Hematopoietic multipotent progenitor cell treated with erythropoietin and hydrocortisone succinate and interleukin-3 and kit ligand, for 15 days (in vitro differentiated cells): ENCODE measurements around the gene SLC50A1.
A peak's percentile ranks its signal among the peaks of the same experiment; 100 is the strongest.
"Not testable (repeated sequence)": the region's sequence is repeated elsewhere in the genome, so short reads cannot be mapped to it uniquely, and the experiment has no call there.

Source experiments
- DNase-seq: peaks from one replicate; pipeline ENCODE4 v3.0.0-alpha.2; 2015; ENCODE audit warnings: low spot score

The SLC50A1 gene

DNA sequence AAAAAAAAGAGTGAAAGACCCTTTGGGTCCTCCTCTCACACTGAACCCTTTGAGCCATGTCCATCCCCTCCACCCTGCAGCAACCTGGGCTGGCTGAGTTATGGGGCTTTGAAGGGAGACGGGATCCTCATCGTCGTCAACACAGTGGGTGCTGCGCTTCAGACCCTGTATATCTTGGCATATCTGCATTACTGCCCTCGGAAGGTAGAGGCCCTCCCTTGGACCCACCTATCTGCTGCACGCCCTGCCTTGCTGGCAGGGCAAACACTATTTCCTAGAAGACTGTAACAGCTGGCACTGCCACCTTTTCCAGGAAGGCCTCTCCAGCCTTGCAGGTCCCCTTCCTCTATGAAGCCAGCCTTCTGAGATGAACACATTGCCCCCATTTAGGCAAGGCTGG is 1.1 kb downstream of the SLC50A1 start:
- DNase-seq, result peak; percentile 83

DNA sequence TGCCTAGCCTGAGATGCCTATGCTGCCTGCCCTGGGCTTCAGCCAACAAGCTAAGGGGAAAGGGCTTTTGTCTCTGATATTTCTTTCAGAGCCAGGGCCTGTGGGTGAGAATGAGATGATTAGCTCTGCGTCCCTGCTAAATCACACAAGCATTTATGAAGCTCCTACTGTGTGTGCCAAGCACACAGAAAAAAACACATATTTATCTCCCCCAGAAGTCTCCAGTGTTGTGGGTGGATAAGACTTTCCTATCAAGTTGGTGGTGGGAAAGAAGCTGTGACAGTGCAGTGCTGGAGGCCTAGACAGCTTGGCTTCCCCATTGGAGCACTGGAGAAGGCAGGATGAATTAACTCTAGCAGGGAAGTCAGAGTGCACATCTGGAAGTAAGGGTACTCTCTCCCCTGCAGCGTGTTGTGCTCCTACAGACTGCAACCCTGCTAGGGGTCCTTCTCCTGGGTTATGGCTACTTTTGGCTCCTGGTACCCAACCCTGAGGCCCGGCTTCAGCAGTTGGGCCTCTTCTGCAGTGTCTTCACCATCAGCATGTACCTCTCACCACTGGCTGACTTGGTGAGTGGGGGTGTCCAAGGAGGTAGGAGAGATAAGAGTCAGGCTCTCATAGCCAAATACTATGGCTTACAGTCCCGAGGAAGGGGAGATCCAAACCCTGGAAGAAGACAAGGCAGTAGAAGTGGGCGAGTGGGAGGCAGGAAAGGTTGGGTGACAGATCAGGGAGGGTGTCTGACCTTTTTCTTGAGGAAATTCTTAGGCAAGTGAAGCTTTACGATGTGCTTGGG is 1.7 kb downstream of the SLC50A1 start:
- peak; percentile 53 for DNase-seq

DNA sequence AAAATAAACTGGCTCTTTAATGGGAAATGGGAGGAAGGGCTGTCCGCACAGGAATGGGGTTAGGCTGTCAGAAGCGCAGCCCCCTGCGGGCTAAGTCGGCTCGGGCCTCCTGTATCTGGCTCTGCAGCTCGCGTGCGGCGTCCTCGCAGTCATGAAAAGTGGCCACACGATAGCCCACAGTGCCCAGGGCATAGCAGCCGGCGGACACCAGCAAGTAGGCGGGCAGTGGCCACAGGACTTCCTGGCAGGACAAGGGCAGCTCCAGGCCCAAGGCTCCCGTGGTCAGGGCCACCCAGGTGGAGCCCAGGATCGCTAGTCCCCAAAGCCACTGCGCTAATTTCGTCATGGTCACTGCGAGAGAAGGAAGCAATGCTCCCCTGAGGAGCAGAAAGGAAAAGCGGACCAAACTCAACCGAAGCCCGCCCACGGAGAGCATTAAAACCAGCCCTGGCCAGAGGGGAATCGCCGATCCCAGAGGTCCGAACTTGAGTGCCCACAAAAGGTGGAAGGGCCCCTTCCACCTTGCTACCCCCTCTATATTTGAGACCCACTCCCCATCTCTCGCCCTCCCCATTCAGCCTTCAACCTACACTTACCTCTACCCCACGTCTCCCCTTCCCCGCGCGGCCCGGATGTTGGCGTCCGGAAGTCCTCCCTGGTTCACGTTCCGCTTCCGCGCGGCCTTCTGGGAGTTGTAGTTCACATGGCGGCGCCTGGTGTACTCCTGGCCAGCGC is 4.4 kb downstream of the SLC50A1 start, which contains the start of gene DPM3:
DPM3 (minus strand) TSS at position 637 of the 735 bp plus-strand sequence; CDS start at position 346, 291 bp downstream.
- peak; percentile 87 for DNase-seq

DNA sequence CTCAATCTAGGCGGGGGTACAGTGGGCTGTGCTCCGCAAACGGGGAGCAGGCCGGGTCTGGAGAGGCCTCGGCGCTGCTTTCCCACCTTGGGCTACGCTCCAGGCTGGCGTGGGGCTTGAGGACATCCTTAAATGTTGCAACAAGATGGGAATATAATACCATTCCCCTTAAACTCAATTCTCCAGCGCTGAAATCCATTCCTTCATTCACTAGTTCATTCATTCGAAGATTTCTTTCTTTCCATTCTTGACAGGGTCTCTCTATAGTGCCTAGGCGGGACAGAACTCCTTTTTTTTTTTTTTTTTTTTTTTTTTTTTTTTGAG is 4.9 kb downstream of the SLC50A1 start:
- DNase-seq, result no peak

GRCh38 chr1:155141749-155142148 is 6.1 kb downstream of the SLC50A1 start:
- DNase-seq, result no peak

DNA sequence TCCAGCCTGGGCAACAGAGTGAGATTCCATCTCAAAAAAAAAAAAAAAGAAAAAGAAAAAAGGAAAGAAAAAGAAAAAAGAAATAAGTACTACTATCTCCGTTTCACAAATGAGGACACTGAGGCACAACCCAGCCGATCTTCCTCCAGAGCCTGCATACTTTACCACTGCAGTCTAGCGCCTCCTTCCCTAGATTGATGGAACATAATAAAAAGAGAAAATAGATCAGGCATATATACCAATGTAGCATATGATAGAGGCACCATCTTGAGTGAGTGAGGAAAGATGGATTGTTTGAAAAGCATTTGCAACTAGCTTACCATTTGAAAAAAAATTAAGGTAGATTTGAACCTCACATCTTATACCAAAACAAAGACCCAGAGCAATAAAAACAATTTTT is 9.8 kb downstream of the SLC50A1 start:
- no peak for DNase-seq

- not testable (repeated sequence) for DNase-seq
These were observed 20.5 kb downstream of the SLC50A1 start for GRCh38 chr1:155155996-155156643.

- no peak for DNase-seq
These were observed 23.3 kb downstream of the SLC50A1 start for GRCh38 chr1:155158991-155159390.

DNA sequence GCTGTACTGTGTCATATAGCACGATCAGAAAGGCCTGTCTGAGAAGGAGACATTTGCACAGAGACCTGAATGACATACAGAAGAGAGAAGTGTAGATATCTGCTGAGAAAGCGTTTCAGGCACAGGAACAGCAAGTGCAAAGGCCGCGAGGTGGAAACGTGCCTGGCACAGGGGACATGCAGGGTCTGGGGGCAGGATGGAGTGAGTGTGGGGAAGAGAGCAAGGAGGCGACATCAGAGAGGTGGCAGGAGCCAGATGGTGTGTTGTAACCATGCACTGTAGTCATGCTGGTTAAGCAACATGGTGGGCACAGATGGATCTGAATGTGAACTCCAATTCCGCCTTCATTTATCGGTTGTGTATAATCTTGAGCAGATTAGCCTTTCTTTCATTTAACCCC is 24.5 kb downstream of the SLC50A1 start:
- no peak for DNase-seq

DNA sequence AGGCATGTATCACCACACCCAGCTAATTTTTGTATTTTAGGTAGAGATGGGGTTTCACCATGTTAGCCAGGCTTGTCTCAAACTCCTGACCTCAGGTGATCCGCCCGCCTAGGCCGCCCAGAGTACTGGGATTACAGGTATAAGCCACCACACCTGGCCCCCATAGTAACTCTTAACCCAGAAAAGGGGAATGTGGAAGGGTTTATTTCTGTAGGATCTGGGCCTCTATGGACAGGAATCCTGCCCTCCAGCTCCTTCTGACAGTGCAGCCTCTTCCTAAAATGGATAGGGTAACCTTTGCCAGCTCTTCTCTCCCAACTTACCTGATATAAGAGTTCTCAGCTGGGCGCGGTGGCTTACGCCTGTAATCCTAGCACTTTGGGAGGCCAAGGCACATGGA is 27.0 kb downstream of the SLC50A1 start:
- DNase-seq, result not testable (repeated sequence)

DNA sequence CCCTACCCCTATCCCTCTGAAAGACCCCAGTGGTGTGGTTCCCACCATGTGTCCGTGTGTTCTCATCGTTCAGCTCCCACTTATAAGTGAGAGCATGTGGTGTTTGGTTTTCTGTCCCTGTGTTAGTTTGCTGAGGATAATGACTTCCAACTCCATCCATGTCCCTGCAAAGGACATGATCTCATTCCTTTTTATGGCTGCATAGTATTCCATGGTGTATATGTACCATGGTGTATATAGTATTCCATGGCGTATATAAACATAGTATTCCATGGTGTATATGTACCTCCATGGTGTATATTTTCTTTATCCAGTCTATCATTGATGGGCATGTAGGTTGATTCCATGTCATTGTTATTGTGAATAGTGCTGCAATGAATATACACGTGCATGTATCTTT is 28.1 kb downstream of the SLC50A1 start:
- not testable (repeated sequence) for DNase-seq

DNA sequence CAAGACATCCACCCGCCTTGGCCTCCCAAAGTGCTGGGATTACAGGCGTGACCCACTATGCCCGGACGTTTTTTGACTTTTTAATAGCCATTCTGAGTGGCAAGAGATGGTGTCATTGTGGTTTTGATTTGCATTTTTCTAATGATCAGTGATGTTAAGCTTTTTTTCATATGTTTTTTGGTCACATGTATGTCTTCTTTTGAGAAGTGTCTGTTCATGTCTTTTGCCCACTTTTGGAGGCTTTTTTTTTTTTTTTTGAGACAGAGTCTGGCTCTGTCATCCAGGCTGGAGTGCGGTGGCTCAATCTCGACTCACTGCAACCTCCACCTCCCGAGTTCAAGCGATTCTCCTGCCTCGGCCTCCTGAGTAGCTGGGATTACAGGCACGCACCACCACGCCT is 29.0 kb downstream of the SLC50A1 start:
- DNase-seq, result not testable (repeated sequence)

DNA sequence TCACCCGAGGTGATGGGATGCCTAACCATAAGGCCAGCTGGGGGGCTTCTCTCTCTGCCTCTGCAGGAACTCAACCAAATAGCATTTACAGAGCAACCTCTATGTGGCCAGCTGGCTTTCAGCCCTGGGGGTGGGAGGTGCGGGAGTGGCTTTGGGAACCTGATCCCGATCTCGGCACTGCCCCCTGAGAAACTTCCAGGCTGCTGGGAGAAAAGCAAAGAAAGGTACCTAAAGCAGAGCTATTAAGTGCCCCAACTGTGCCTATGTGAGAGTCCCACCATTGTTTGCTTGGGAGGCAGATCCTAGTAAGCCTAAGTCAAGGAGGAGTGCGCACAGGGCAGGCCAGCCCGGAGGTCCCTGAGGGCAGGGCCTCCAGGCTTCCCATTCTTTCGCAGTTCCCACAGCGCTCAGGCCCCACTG is 30.4 kb downstream of the SLC50A1 start:
- no peak for DNase-seq

DNA sequence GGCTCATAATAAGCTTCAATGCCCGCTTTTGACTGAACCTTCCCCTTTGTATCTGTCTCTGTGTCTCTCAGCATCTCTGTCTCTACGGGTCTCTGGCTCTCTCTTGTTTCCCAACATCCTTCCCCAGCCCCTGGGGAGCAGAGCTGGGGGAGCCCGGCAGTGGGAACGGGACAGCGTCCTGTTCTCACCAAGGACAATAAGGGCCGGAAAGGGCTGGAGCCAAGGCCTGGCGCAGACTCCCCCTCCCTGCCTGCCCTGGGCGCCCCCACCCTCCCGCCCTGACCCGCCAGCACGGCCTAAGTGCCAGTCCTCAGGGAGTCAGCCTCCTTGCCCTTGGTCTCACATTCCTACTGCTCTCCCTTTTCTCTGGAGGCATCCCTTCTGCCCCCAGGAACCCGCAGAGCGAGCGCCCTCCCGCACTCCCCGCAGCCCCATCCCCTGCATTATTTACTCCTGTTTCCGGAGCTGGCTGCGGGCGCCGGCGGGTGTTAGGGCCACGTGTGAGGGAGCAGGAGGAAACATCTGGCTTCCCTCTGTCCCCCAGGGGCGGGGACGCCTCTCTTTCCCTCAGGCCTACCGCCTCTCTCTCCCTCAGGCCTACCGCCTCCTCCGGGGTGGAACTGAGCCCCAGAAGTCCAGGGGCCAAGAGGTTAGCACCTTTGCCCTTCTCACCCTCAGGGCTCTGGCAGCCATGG is 31.0 kb downstream of the SLC50A1 start:
- no peak for DNase-seq

- DNase-seq, result peak; percentile 90
These were observed 31.8 kb downstream of the SLC50A1 start for GRCh38 chr1:155167166-155168104.

GRCh38 chr1:155168105-155168445 is 32.4 kb downstream of the SLC50A1 start:
- not testable (repeated sequence) for DNase-seq

DNA sequence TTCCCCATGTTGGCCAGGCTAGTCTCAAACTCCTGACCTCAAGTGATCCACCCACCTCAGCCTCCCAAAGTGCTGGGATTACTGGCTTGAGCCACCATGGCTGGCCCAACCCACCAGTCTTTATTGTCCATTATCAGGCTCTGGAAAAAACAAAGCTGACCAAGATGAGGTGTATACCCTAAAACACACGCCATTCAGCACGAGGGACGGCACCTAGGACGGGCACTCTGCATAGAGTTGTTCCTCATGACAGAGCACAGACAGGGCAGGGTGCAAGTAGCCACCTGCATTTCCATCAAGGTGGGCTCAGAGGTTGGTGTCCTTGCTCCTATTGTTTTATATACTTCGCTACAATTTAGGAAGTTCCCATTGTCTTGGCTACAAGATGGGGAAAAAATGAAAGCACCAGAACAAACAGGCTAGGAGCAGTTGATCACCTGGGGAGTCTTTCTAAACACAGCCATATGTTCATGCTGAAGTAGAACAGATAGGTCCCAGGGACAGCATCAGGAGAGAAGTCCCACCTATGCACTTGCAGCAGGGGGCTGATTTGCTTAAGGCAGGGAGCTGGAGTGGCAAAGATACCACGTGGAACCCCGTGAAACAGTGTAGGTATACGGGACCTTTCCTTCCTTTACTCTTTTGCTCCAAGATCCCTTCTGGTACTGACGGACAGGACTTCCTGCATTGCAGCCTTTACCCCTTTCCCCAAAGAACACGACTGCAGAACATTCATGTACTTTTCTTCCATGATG is 33.0 kb downstream of the SLC50A1 start:
- no peak for DNase-seq

DNA sequence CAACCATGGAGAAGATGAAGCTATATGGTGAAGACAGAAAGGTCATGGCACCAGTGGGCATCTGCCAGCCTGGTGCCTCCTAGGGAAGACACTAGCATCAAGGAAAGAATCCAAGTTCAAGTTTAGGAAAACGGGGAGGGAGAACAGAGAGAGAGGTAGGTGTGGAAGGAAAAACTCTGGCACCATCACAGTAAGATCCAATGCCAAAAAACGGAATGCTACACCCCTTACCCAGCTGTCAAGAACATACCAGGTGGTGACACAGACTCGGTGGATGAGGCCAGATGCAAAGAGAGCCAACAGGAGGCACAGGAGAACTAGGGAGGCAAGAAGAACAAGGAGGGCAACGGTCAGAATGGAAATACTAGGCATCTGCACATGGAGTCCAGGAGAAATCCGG is 33.9 kb downstream of the SLC50A1 start:
- DNase-seq, result no peak

- no peak for DNase-seq
These were observed 34.6 kb downstream of the SLC50A1 start for GRCh38 chr1:155170101-155170785.

DNA sequence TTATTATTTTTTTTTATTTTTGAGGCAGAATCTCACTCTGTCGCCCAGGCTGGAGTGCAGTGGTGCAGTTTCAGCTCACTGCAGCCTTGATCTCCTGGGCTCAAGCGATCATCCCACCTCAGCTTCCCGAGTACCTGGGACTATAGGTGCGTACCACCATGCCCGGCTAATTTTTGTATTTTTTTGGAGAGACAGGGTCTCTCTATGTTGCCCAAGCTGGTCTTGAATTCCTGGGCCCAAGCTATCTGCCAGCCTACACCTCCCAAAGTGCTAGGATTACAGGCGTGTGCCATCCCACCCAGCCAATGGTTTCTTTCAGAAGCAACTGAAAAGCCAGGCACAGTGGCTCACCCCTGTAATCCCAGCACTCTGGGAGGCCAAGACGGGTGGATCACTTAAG is 35.2 kb downstream of the SLC50A1 start:
- no peak for DNase-seq
